HepG2 (cell line): ENCODE data around the gene AHCY. TPM values are rescaled to one million over a fixed set of nuclear protein-coding genes. Genes with fewer than 3 reads are reported as not detected.

Experiments used
- ARNT2 ChIP-seq: sonication (generic); formaldehyde crosslinking; IDR thresholded peaks from 2 replicates; pipeline ENCODE4 v1.8.0; 2022; ENCODE audit warnings: mild to moderate bottlenecking, low read depth, missing genetic modification reagents, moderate library complexity
- ARNTL ChIP-seq: sonication (generic); formaldehyde crosslinking; IDR thresholded peaks from 2 replicates; pipeline ENCODE4 v1.4.0; 2020; ENCODE audit warnings: mild to moderate bottlenecking, missing genetic modification reagents
- BRD4 ChIP-seq: sonication (generic); formaldehyde crosslinking; IDR thresholded peaks from 2 replicates; pipeline ENCODE4 v1.4.0; 2020; ENCODE audit warnings: missing genetic modification reagents
- GFI1 ChIP-seq: sonication (generic); formaldehyde crosslinking; IDR thresholded peaks from 2 replicates; pipeline ENCODE4 v1.5.0; 2020; ENCODE audit warnings: missing genetic modification reagents, mild to moderate bottlenecking, borderline replicate concordance
- GMEB2 ChIP-seq: IDR thresholded peaks from 2 replicates; pipeline ENCODE4 v1.6.1; 2016; ENCODE audit warnings: missing biosample characterization, missing genetic modification reagents, low read depth
- KLF13 ChIP-seq: sonication (generic); formaldehyde crosslinking; IDR thresholded peaks from 2 replicates; pipeline ENCODE4 v1.4.0; 2020; ENCODE audit warnings: mild to moderate bottlenecking, missing genetic modification reagents
- SNRNP70 ChIP-seq: fragments of 200-400 bp; formaldehyde crosslinking; IDR thresholded peaks from 2 replicates; pipeline ENCODE4 v1.6.1; 2017; ENCODE audit warnings: mild to moderate bottlenecking, low read depth, low read length, moderate library complexity
- SYNCRIP ChIP-seq: fragments of 200-400 bp; formaldehyde crosslinking; IDR thresholded peaks from 2 replicates; pipeline ENCODE4 v1.6.1; 2018; ENCODE audit warnings: mild to moderate bottlenecking, low read depth, low read length; ENCODE audit not compliant: insufficient read depth
- TBX2 ChIP-seq: sonication (generic); formaldehyde crosslinking; IDR thresholded peaks from 2 replicates; pipeline ENCODE4 v1.5.0; 2020; ENCODE audit warnings: missing genetic modification reagents, mild to moderate bottlenecking, borderline replicate concordance
- THAP11 ChIP-seq: IDR thresholded peaks from 2 replicates; pipeline ENCODE4 v1.6.1; 2016; ENCODE audit warnings: missing biosample characterization, missing genetic modification reagents
- ZBTB21 ChIP-seq: sonication (generic); formaldehyde crosslinking; IDR thresholded peaks from 2 replicates; pipeline ENCODE4 v1.4.0; 2020; ENCODE audit warnings: missing genetic modification reagents
- ZFP41 ChIP-seq: sonication (generic); formaldehyde crosslinking; IDR thresholded peaks from 2 replicates; pipeline ENCODE4 v1.4.0; 2020; ENCODE audit warnings: mild to moderate bottlenecking, missing genetic modification reagents, borderline replicate concordance
- ZNF138 ChIP-seq: sonication (generic); formaldehyde crosslinking; IDR thresholded peaks from 2 replicates; pipeline ENCODE4 v1.5.0; 2020; ENCODE audit warnings: mild to moderate bottlenecking, low read depth, missing genetic modification reagents
- ZNF3 ChIP-seq: IDR thresholded peaks from 2 replicates; pipeline ENCODE4 v1.7.0; 2017; ENCODE audit warnings: inconsistent platforms
- ZNF367 ChIP-seq: sonication (generic); formaldehyde crosslinking; IDR thresholded peaks from 2 replicates; pipeline ENCODE4 v1.4.0; 2020; ENCODE audit warnings: missing genetic modification reagents, borderline replicate concordance
- ZNF772 ChIP-seq: sonication (generic); formaldehyde crosslinking; IDR thresholded peaks from 2 replicates; pipeline ENCODE4 v1.5.0; 2020; ENCODE audit warnings: mild to moderate bottlenecking, missing genetic modification reagents
- ZNF781 ChIP-seq: sonication (generic); formaldehyde crosslinking; IDR thresholded peaks from 2 replicates; pipeline ENCODE4 v1.5.1; 2020; ENCODE audit warnings: borderline replicate concordance, mild to moderate bottlenecking, missing genetic modification reagents; ENCODE audit errors: not compliant biosample characterization
- ZNF841 ChIP-seq: sonication (generic); formaldehyde crosslinking; IDR thresholded peaks from 2 replicates; pipeline ENCODE4 v1.8.1; 2023; ENCODE audit warnings: missing genetic modification reagents, borderline replicate concordance
- ZSCAN22 ChIP-seq: sonication (generic); formaldehyde crosslinking; IDR thresholded peaks from 2 replicates; pipeline ENCODE4 v1.4.0; 2020; ENCODE audit warnings: mild to moderate bottlenecking, missing genetic modification reagents
- polyA plus RNA-seq, 8 experiments: library from polyadenylated mRNA; depleted of rRNA in 3 of 8; stranded (reverse) in 7 of 8; unstranded in 1 of 8; fragments of >200 nt; fragmentation: Illumina TruSeq in 4 of 8; extraction: Trizol in 4 of 8; gene quantifications; 2 replicates each; pipeline versions ENCODE4 v1.2.1 to v1.2.3, GENCODE V29; 2011 to 2016; ENCODE audit warnings: low read depth in 4 of 8, missing spikeins in 1 of 8, mixed read lengths in 1 of 8; ENCODE audit not compliant: insufficient read depth in 1 of 8
- total RNA-seq, 5 experiments: library from RNA; depleted of rRNA; stranded (reverse); fragments of >200 nt; fragmentation: Illumina TruSeq; extraction: Trizol; gene quantifications; 2 replicates each; pipeline ENCODE4 v1.2.3, GENCODE V29; 2016; ENCODE audit warnings: low read depth in 1 of 5
- TF ChIP-seq, protein P1 (sequence below): sonication (generic); formaldehyde crosslinking; IDR thresholded peaks from 2 replicates; pipeline ENCODE4 v1.5.1; 2020; ENCODE audit warnings: missing genetic modification reagents, mild to moderate bottlenecking, borderline replicate concordance
- TF ChIP-seq, protein P2 (sequence below): sonication (generic); formaldehyde crosslinking; IDR thresholded peaks from 2 replicates; pipeline ENCODE4 v1.4.0; 2020; ENCODE audit warnings: missing genetic modification reagents
- TF ChIP-seq, protein P3 (sequence below): sonication (generic); formaldehyde crosslinking; conservative IDR thresholded peaks from 2 replicates; pipeline ENCODE4 v1.4.0; 2020; ENCODE audit warnings: missing genetic modification reagents
- TF ChIP-seq, protein P4 (sequence below): sonication (generic); formaldehyde crosslinking; IDR thresholded peaks from 2 replicates; pipeline ENCODE4 v1.4.0; 2020; ENCODE audit warnings: missing genetic modification reagents
- TF ChIP-seq, protein P5 (sequence below): sonication (generic); formaldehyde crosslinking; conservative IDR thresholded peaks from 2 replicates; pipeline ENCODE4 v1.4.0; 2020; ENCODE audit warnings: missing genetic modification reagents

Gene AHCY
- total and polyA plus RNA-seq, 2 of the 13 experiments (the other 11 are each of a cell fraction or from before 2014, with no cell fraction given): 407 to 419 TPM

DNA sequence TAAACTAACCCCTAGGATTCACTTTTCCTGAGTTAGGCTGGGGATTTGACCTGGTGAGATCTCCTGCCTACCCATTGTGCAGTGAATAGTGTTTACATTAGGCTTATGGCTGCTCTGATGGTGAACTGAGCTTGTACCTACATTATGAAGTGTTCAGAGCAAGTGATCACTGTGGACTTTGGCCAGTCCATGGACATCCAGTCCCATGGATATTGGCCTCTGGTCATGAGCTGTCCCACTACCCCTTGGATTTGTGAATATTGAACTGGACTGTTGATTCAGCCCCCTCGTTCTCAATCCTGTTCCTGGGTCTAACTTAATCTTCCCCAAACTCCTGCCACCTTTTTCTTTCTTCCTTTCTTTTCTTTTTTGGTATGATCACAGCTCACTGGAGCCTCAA lies 48.2 kb downstream of the AHCY start (continued):
- TF ChIP-seq ZNF138 (CRISPR knock-in tag): no peak
- TF ChIP-seq ZNF781 (CRISPR knock-in tag): no peak
- TF ChIP-seq ARNT2 (CRISPR knock-in tag): no peak
- no peak for TF ChIP-seq BRD4
- TF ChIP-seq, protein P1, sequence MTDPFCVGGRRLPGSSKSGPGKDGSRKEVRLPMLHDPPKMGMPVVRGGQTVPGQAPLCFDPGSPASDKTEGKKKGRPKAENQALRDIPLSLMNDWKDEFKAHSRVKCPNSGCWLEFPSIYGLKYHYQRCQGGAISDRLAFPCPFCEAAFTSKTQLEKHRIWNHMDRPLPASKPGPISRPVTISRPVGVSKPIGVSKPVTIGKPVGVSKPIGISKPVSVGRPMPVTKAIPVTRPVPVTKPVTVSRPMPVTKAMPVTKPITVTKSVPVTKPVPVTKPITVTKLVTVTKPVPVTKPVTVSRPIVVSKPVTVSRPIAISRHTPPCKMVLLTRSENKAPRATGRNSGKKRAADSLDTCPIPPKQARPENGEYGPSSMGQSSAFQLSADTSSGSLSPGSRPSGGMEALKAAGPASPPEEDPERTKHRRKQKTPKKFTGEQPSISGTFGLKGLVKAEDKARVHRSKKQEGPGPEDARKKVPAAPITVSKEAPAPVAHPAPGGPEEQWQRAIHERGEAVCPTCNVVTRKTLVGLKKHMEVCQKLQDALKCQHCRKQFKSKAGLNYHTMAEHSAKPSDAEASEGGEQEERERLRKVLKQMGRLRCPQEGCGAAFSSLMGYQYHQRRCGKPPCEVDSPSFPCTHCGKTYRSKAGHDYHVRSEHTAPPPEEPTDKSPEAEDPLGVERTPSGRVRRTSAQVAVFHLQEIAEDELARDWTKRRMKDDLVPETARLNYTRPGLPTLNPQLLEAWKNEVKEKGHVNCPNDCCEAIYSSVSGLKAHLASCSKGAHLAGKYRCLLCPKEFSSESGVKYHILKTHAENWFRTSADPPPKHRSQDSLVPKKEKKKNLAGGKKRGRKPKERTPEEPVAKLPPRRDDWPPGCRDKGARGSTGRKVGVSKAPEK (CRISPR knock-in tag): no peak
- TF ChIP-seq GMEB2 (CRISPR knock-in tag): no peak
- TF ChIP-seq, protein P2, sequence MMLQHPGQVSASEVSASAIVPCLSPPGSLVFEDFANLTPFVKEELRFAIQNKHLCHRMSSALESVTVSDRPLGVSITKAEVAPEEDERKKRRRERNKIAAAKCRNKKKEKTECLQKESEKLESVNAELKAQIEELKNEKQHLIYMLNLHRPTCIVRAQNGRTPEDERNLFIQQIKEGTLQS (CRISPR knock-in tag): no peak
- TF ChIP-seq KLF13: no peak
- TF ChIP-seq, protein P3, sequence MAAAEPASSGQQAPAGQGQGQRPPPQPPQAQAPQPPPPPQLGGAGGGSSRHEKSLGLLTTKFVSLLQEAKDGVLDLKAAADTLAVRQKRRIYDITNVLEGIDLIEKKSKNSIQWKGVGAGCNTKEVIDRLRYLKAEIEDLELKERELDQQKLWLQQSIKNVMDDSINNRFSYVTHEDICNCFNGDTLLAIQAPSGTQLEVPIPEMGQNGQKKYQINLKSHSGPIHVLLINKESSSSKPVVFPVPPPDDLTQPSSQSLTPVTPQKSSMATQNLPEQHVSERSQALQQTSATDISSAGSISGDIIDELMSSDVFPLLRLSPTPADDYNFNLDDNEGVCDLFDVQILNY: no peak
- TF ChIP-seq ZNF841: no peak
- no peak for TF ChIP-seq ARNTL (CRISPR knock-in tag)
- TF ChIP-seq, protein P4, sequence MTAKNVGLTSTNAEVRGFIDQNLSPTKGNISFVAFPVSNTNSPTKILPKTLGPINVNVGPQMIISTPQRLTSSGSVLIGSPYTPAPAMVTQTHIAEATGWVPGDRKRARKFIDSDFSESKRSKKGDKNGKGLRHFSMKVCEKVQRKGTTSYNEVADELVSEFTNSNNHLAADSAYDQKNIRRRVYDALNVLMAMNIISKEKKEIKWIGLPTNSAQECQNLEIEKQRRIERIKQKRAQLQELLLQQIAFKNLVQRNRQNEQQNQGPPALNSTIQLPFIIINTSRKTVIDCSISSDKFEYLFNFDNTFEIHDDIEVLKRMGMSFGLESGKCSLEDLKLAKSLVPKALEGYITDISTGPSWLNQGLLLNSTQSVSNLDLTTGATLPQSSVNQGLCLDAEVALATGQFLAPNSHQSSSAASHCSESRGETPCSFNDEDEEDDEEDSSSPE (CRISPR knock-in tag): no peak
- TF ChIP-seq ZNF772 (CRISPR knock-in tag): 0 out of 2 replicates have a peak, but pooled peaks have one; percentile 62
- no peak for TF ChIP-seq ZNF3
- TF ChIP-seq ZFP41 (CRISPR knock-in tag): no peak
- no peak; the same call in 1 of the 2 replicates for TF ChIP-seq THAP11 (CRISPR knock-in tag)
- no peak for TF ChIP-seq SYNCRIP
- no peak for TF ChIP-seq SNRNP70
- TF ChIP-seq ZSCAN22 (CRISPR knock-in tag): no peak
- TF ChIP-seq TBX2 (CRISPR knock-in tag): peak; percentile 63; the same call in 1 of the 2 replicates
- TF ChIP-seq, protein P5, sequence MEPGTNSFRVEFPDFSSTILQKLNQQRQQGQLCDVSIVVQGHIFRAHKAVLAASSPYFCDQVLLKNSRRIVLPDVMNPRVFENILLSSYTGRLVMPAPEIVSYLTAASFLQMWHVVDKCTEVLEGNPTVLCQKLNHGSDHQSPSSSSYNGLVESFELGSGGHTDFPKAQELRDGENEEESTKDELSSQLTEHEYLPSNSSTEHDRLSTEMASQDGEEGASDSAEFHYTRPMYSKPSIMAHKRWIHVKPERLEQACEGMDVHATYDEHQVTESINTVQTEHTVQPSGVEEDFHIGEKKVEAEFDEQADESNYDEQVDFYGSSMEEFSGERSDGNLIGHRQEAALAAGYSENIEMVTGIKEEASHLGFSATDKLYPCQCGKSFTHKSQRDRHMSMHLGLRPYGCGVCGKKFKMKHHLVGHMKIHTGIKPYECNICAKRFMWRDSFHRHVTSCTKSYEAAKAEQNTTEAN (CRISPR knock-in tag): peak; percentile 50; the same call in 1 of the 2 replicates
- TF ChIP-seq GFI1 (CRISPR knock-in tag): no peak
- TF ChIP-seq ZNF367: no peak
- TF ChIP-seq ZBTB21 (CRISPR knock-in tag): no peak
